Spinal cord (tissue), 10 donors: ENCODE data around the gene C5orf63. TPM values are rescaled to one million over a fixed set of nuclear protein-coding genes. Genes with fewer than 3 reads are reported as not detected.
"Not testable (repeated sequence)": the region's sequence is repeated elsewhere in the genome, so short reads cannot be mapped to it uniquely, and the experiment has no call there.

Source experiments
- DNase-seq, 6 donors: peaks; one replicate each; pipeline versions ENCODE4 v3.0.0 to v3.0.0-alpha.2; 2013 to 2015; ENCODE audit warnings: low spot score in 6 of 6, low read depth in 4 of 6
- H3K27ac ChIP-seq: one replicate; pipeline ENCODE4 v1.5.1; 2013; ENCODE audit warnings: low read depth, low read length, control low read depth
- H3K27me3 ChIP-seq: one replicate; pipeline ENCODE4 v1.6.1; 2013; ENCODE audit warnings: low read length; ENCODE audit not compliant: control insufficient read depth, insufficient read depth
- H3K36me3 ChIP-seq: one replicate; pipeline ENCODE4 v1.6.1; 2013; ENCODE audit warnings: low read length; ENCODE audit not compliant: control insufficient read depth, insufficient read depth
- H3K4me1 ChIP-seq: one replicate; pipeline ENCODE4 v1.6.1; 2013; ENCODE audit warnings: low read length; ENCODE audit not compliant: control insufficient read depth, insufficient read depth
- H3K4me3 ChIP-seq: one replicate; pipeline ENCODE4 v1.5.1; 2013; ENCODE audit warnings: low read depth, low read length, control low read depth
- H3K9me3 ChIP-seq: one replicate; pipeline ENCODE4 v1.6.1; 2013; ENCODE audit warnings: low read length; ENCODE audit not compliant: control insufficient read depth, insufficient read depth
- WGBS: methylation state at CpG from one replicate; pipeline ENCODE4 v1.1.5; 2013; ENCODE audit warnings: missing lambda C conversion rate; ENCODE audit not compliant: insufficient coverage; 5-methylcytosine and 5-hydroxymethylcytosine counted together
- long read RNA-seq, 4 donors: transcript quantifications; one replicate each; lab custom pipeline, GENCODE V29; 2026
- polyA plus RNA-seq, 2 donors: library from polyadenylated mRNA; unstranded; fragments of 120-200 nt; gene quantifications; one replicate each; pipeline ENCODE4 v1.2.1, GENCODE V29; 2013; ENCODE audit not compliant: insufficient read length in 2 of 2
- total RNA-seq, 2 donors: library from RNA; depleted of rRNA in 1 of 2; stranded (reverse); fragments of 120-200 nt in 1 of 2; fragments of >200 nt in 1 of 2; gene quantifications; one replicate each; pipeline versions ENCODE4 v1.2.3 to v1.2.4, GENCODE V29; 2013 to 2014
- donor health status: healthy.

Gene C5orf63
- total RNA-seq (1 to 10 TPM; 8.5 to 8.9 TPM), polyA plus RNA-seq (1 to 10 TPM; 9.2 to 9.6 TPM)
- long read RNA-seq, donor 1, partial matches to known transcripts = 0 of 1 reads
- long read RNA-seq, donor 1, other reads (novel, unspliced or antisense) = 0 of 1 reads
- long read RNA-seq, donor 2, full-length matches to known transcripts = 2 of 2 reads
- long read RNA-seq, donor 2, partial matches to known transcripts = 0 of 2 reads
- long read RNA-seq, donor 2, other reads (novel, unspliced or antisense) = 0 of 2 reads
- long read RNA-seq, donor 3, full-length matches to known transcripts = 1 of 1 reads
- long read RNA-seq, donor 3, partial matches to known transcripts = 0 of 1 reads
- long read RNA-seq, donor 3, other reads (novel, unspliced or antisense) = 0 of 1 reads
- long read RNA-seq, donor 4, full-length matches to known transcripts = 5 of 5 reads
- long read RNA-seq, donor 4, partial matches to known transcripts = 0 of 5 reads
- long read RNA-seq, donor 4, other reads (novel, unspliced or antisense) = 0 of 5 reads

GRCh38 chr5:127072861-127073846 lies at the start of gene C5orf63:
Gene C5orf63, minus strand, starts transcription at chr5:127073502. Its CDS starts 14,507 bp downstream, at chr5:127058995.
- Histone ChIP-seq H3K9me3 (no peaks in the 10 kb centered on the region), H3K4me3 (peak within 1 kb of the TSS; percentile 64), H3K4me1 (peaks cover 3% of the 10 kb centered on the region), H3K27me3 (no peaks in the 10 kb centered on the region), H3K36me3 (no peaks in the 10 kb centered on the region), H3K27ac (peak within 1 kb of the TSS; percentile 29)
- WGBS = 11% methylated on average over 40 of the region's 56 CpGs
- DNase-seq = peak in 3 of 6 donors; percentile 42 to 91 (median 71)

DNA sequence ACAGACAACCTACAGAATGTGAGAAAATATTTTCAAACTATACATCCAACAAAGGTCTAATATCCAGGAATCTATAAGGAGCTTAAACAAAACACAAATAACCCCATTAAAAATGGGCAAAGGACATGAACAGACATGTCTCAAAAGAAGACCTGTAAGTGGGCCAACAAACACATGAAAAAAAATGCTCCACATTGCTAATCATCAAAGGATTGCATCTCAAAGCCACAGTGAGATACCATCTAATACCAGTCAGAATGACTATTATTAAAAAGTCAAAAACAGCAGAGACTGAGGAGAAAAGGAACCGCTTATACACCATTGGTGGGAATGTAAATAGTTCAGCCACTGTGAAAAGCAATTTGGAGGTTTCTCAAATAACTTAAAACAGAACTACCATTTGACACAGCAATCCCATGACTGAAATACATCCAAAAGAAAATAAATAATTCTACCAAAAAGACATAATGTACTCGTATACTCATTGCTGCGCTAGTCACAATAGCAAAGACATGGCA lies 39.1 kb upstream of the C5orf63 start:
- Histone ChIP-seq H3K27ac (no peak overlapping the region), H3K36me3 (no peaks in the 10 kb centered on the region), H3K4me1 (no peaks in the 10 kb centered on the region), H3K9me3 (peaks cover 2% of the 10 kb centered on the region), H3K4me3 (no peak overlapping the region), H3K27me3 (no peaks in the 10 kb centered on the region)
- no CpG with 5 or more reads among the region's 3 CpGs for WGBS
- DNase-seq = no peak

DNA sequence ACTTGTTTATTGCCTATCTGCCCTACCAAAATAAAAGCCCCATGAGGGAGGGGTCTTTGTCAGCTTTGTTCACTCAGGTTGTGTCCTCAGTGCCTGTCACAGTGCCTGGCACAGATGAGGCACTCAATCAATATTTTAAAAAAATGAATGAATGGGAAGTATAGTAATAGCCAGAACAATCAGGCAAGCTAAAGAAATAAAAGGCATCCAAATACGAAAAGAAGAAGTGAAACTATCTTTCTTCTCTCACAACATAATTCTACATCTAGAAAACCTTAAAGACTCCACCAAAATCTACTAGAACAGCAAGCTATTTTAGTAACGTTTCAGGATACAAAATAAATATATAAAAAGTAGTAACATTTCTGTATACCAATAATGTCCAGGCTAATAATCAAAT lies 37.8 kb upstream of the C5orf63 start:
- no peaks in the 10 kb centered on the region for H3K4me1 ChIP-seq
- WGBS = no CpG with 5 or more reads among the region's 2 CpGs

DNA sequence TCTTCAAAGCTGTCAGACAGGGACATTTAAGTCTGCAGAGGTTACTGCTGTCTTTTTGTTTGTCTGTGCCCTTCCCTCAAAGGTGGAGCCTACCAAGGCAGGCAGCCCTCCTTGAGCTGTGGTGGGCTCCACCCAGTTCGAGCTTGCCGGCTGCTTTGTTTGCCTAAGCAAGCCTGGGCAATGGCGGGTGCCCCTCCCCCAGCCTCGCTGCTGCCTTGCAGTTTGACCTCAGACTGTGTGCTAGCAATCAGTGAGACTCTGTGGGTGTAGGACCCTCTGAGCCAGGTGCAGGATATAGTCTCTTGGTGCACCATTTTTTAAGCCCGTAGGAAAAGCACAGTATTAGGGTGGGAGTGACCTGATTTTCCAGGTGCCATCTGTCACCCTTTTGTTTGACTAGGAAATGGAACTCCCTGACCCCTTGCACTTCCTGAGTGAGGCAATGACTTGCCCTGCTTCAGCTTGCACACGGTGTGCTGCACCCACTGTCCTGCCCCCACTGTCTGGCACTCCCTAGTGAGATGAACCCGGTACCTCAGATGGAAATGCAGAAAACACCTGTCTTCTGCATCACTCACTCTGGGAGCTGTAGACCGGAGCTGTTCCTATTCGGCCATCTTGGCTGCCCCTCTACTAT lies 35.4 kb upstream of the C5orf63 start:
- not testable (repeated sequence) for H3K27me3 ChIP-seq, H3K36me3 ChIP-seq, H3K9me3 ChIP-seq, H3K4me1 ChIP-seq, DNase-seq, H3K4me3 ChIP-seq, H3K27ac ChIP-seq
- WGBS = 79% methylated on average over 7 of the region's 9 CpGs

More for the DNA sequence above, 37.8 kb upstream of the C5orf63 start:
- Histone ChIP-seq H3K9me3 (peaks cover 2% of the 10 kb centered on the region), H3K27me3 (no peaks in the 10 kb centered on the region), H3K4me3 (no peak overlapping the region), H3K27ac (no peak overlapping the region), H3K36me3 (no peaks in the 10 kb centered on the region)
- DNase-seq = no peak

DNA sequence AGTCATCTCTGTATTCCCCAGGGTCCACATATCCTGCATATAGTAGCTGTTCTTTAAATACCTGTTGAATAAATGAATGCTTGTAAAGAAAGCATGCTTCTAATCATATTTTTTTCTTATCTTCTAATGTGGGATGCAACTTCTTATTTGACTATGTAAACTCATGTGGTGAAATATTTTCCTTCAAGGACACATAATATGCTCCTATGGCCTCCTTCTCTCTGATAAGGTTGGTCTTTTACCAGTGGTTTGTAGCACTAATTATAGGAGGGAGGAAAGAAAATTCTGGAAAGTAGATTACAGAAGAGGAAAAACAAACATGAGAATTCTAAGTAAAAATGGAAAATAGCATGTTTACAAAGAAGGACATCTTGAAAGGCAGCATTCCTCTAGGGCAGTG lies 28.6 kb upstream of the C5orf63 start:
- Histone ChIP-seq H3K4me3 (no peak overlapping the region), H3K27ac (no peak overlapping the region), H3K4me1 (no peaks in the 10 kb centered on the region), H3K36me3 (no peaks in the 10 kb centered on the region), H3K9me3 (no peaks in the 10 kb centered on the region), H3K27me3 (no peaks in the 10 kb centered on the region)
- no peak for DNase-seq

GRCh38 chr5:127101533-127101932 lies 28.2 kb upstream of the C5orf63 start:
- no peak overlapping the region for H3K4me3 ChIP-seq

GRCh38 chr5:127098241-127098640 lies 24.9 kb upstream of the C5orf63 start:
- Histone ChIP-seq H3K9me3 (no peaks in the 10 kb centered on the region), H3K4me3 (no peak overlapping the region), H3K27ac (no peak overlapping the region), H3K27me3 (no peaks in the 10 kb centered on the region), H3K36me3 (no peaks in the 10 kb centered on the region), H3K4me1 (peaks cover 3% of the 10 kb centered on the region)
- DNase-seq = no peak
- 87% methylated on average over 2 of the region's 3 CpGs for WGBS

More at GRCh38 chr5:127101533-127101932, 28.2 kb upstream of the C5orf63 start:
- Histone ChIP-seq H3K9me3 (no peaks in the 10 kb centered on the region), H3K4me1 (no peaks in the 10 kb centered on the region), H3K27ac (no peak overlapping the region), H3K27me3 (no peaks in the 10 kb centered on the region), H3K36me3 (no peaks in the 10 kb centered on the region)
- WGBS = 83% methylated on average over 2 of the region's 2 CpGs
- DNase-seq = no peak

GRCh38 chr5:127097278-127097677 lies 24.0 kb upstream of the C5orf63 start:
- Histone ChIP-seq H3K36me3 (no peaks in the 10 kb centered on the region), H3K27ac (no peak overlapping the region), H3K4me1 (peaks cover 3% of the 10 kb centered on the region), H3K9me3 (no peaks in the 10 kb centered on the region), H3K4me3 (no peak overlapping the region), H3K27me3 (no peaks in the 10 kb centered on the region)
- 44% methylated on average over 2 of the region's 3 CpGs for whole genome bisulfite sequencing
- peak in 1 of 6 donors; percentile 89 for DNase-seq
